D721Med (cell line): ENCODE data around the gene ESCO1.
"Not testable (repeated sequence)": the region's sequence is repeated elsewhere in the genome, so short reads cannot be mapped to it uniquely, and the experiment has no call there.

Experiments used
- DNase-seq: peaks from one replicate; pipeline ENCODE4 v3.0.0; 2011; ENCODE audit warnings: low spot score; ENCODE audit not compliant: insufficient read length
- FAIRE-seq: peaks from 2 replicates; lab custom pipeline; 2011; peaks lifted over from hg19 to GRCh38; lab: Jason Lieb, UNC
- TF ChIP-seq, protein P1 (sequence below): IDR thresholded peaks from 2 replicates; pipeline ENCODE4 v1.5.1; 2012; ENCODE audit warnings: mild to moderate bottlenecking, control low read depth; ENCODE audit not compliant: insufficient read depth; ENCODE audit errors: missing control alignments

ESCO1 gene

DNA sequence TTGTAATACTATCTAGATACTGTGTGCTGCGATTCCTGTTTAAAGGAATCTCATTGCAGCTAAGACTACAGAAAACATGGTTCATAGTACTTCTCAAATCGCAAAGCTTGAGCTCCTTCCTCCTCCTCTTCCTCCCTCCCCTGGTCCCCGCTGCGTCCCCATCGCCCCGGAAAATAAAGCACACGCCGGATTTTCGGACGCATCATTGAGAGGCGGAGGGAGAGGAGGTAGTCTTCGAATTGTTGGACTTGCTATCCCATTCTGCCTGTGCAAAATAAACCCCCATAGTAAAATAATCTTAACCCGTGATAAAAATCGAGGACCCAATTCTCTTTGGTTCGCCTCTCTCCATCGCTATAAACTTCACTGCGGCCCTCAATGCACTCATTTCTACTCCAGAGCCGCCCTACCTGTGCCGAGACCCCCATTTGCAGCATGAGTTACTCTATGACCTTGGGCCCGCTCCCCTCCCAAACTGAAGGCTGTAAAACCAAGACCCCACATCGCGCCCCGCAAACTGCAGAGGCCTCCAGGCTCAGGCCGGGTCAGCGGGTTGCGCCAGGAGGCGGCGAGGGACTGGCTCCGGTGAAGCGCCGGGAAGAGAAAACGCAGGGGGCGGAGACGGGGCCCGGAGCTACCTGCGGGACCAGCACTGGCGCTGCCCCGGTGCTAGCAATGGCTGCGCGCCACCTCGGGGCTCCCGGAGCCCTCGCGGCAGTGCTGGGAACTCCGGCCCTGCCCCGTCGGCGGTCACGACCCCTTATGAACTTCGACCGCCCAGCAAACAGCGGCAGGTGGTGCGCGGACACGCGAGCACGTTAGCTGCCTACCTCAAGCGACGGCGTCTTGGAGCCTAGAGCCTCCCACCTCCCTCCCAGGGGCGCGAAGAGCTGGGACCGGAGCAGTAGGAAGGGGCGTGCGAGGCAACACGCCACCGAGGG, 649 bp downstream of the ESCO1 start:
- TF ChIP-seq, protein P1, sequence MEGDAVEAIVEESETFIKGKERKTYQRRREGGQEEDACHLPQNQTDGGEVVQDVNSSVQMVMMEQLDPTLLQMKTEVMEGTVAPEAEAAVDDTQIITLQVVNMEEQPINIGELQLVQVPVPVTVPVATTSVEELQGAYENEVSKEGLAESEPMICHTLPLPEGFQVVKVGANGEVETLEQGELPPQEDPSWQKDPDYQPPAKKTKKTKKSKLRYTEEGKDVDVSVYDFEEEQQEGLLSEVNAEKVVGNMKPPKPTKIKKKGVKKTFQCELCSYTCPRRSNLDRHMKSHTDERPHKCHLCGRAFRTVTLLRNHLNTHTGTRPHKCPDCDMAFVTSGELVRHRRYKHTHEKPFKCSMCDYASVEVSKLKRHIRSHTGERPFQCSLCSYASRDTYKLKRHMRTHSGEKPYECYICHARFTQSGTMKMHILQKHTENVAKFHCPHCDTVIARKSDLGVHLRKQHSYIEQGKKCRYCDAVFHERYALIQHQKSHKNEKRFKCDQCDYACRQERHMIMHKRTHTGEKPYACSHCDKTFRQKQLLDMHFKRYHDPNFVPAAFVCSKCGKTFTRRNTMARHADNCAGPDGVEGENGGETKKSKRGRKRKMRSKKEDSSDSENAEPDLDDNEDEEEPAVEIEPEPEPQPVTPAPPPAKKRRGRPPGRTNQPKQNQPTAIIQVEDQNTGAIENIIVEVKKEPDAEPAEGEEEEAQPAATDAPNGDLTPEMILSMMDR = no peak
- no peak for DNase-seq
- FAIRE-seq = peak; percentile 11

DNA sequence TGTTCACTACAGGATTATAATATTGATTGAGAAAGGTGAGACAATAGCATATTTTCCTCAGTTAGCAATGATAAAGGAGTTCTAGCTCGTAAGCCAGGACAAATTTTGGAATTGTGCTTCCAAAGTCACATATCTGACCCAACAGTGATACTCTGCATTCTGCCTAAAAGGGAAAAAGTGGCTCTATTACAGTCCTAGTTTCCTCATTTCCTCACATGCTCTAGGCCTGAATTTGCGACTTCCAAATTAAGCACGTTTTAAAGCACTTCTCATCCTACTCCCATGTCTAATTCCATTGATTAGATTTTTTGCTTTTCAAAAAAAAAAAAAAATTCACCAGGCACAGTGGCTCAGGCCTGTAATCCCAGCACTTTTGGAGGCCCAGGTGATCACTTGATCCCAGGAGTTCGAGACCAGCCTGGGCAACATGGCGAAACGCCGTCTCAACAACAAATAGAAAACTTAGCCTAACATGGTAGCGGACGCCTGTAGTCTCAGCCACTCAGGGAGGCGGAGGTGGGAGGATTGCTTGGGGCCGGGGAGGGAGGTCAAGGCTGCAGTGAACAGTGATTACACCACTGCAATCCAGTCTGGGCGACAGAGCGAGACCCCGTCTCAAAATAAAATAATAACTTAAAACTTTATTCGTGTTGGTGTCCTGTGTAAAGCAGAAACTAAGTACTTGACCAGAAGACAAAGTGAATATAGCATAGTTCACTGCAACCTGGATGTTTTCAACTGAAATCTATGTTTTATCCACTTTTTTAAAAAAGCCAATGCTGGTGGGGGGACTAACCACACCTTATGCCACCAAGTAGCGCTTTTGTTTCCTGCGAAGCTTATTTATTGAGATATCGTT, 1.5 kb downstream of the ESCO1 start:
- FAIRE-seq (peak; percentile 16), DNase-seq (no peak)
- TF ChIP-seq, protein P1 = no peak

DNA sequence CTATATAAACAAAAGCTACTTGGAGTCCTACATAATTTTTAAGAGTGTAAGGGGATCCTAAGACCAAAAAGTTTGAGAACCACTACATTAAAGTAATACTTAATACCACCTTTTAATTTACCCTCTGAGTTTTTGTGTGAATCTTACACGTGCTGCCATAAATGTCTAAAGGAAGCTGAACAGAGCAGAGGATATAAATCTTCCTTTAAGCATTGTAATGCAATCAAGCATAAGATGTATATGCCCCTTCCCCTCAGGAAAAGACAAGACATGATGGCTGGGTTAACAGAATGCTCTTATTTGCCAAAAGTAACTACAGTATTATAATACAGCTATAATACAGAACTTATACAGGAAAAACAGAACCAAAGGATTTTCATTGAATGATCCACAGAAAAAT, 2.9 kb downstream of the ESCO1 start:
- FAIRE-seq (no peak), DNase-seq (no peak)
- TF ChIP-seq, protein P1 = no peak

DNA sequence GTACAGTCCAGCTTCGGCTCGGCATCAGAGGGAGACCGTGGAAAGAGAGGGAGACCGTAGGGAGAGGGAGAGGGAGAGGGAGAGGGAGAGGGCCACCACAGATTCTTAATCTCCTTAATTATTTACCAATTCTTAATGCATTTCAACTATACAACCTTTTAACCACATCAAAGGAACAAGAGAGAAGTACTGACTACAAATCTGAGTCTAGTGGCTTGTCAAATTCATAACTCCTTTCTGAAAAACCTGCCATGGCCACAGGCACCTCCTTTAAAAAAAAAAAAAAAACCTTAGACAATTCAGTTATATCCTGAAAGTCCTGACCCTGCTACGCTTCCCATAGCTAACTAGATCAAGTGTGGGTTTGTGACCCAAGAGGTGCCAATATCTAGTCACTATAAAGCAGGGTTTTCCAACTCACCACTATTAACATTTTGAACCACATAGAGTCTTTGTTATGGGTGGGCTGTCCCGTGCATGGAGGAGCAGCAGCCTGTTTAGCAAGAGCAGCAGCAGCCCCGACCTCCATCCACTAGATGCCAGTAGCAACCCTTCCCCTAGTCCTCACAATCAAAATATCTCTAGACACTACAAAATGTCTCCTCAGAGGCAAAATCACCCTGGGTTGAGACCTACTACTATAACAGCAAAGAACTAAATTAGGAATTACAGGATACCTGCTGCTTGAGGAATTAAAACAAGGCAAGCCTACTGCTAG, 6.8 kb downstream of the ESCO1 start:
- TF ChIP-seq, protein P1 = no peak
- DNase-seq (no peak), FAIRE-seq (no peak)

DNA sequence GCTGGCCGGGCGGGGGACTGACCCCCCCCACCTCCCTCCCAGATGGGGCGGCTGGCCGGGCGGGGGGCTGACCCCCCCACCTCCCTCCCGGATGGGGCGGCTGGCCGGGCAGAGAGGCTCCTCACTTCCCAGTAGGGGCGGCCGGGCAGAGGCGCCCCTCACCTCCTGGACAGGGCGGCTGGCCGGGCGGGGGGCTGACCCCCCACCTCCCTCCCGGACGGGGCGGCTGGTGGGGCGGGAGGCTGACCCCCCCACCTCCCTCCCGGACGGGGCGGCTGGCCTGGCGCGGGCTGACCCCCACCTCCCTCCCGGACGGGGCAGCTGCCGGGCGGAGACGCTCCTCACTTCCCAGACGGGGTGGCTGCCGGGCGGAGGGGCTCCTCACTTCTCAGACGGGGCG, 8.1 kb downstream of the ESCO1 start:
- not testable (repeated sequence) for DNase-seq, FAIRE-seq

DNA sequence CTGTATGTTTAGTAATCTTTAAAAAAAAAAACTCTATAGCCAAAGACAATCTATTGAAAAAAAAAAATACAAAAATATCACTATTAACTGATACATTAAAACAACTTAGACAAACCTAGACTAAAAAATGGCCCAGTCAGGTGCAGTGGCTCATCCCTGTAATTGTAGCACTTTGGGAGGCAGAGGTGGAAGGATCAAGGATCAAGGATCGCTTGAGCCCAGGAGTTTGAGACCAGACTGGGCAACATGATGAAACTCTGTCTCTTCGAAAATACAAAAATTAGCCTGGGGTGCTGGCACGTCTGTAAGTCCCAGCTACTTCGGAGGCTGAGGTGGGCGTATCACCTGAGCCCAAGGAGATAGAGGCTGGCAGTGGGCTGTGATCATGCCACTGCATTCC, 16.1 kb downstream of the ESCO1 start:
- FAIRE-seq = no peak
- DNase-seq = no peak
- TF ChIP-seq, protein P1 = no peak

DNA sequence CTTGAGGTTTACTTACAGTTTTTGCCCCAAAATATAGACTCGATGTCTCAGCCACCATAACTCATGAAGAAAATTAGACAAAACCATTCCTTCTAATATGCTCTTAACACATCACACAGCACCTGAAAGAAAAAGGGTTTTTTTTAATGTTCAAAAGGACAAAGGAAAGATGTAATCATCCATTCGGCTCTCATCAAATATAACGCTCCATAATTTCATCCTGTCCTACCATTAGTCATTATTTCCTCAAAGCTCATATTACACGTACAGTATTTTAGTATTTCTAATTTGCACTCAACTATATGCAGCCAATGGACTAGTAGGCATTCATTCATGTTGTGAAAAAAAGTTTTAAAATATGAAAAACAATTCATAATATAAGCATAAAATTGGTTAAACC, 24.8 kb downstream of the ESCO1 start:
- DNase-seq = no peak
- peak; percentile 67 for FAIRE-seq
- TF ChIP-seq, protein P1 = no peak
